GM13976 (cell line): ENCODE measurements around the gene CALCA.

ENCODE experiments used
- DNase-seq: peaks from one replicate; pipeline ENCODE4 v3.0.0; 2012; ENCODE audit warnings: low spot score
- CTCF ChIP-seq: IDR thresholded peaks from 2 replicates; pipeline ENCODE4 v1.5.1; 2012; ENCODE audit warnings: borderline replicate concordance, mild to moderate bottlenecking; ENCODE audit not compliant: insufficient read depth; ENCODE audit errors: extremely low read depth, missing control alignments, control extremely low read depth
- in situ Hi-C: fragments of 300-500 bp; cut with MboI; formaldehyde crosslinking; loops from one replicate; pipeline ENCODE4 v1.12.0; 2022; ENCODE audit warnings: low sequenced_read_pairs, mixed read lengths, inconsistent platforms; ENCODE audit not compliant: unreplicated experiment

CALCA gene

DNA sequence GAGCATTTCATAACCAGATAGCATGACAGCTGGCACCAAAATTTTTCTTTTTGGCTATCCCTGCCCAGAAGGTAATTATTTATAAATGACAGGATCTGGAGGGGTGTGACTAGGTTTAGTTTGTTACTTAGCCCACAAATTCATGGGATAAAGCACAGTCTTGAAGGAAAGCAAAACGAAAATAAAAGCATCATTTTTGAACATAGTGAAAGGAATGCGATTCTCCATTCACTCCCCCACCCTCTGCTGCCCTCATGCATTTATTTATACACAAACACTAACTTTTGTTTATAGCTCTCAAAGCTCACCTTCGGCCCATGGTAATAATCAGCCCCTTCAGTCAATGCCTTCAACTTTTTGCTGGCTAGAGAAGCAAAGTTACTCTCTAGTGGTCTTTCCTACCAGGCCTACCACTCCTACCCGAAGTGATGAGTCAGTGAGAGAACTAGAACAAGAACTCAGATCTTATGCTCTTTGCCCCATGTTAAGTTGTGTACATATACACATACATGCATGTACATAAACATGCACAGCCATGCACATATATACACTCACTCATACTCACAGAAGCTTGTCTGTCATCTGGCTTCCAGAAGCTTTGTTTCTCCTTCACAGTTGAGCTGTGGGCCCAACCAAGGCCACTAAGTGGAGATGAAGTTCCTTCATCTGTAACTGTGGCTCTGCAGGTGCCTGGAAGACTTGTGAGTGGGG is 22.6 kb downstream of the CALCA start:
- in situ Hi-C loops = no loop called here
- DNase-seq = no peak
- no peak for TF ChIP-seq CTCF

DNA sequence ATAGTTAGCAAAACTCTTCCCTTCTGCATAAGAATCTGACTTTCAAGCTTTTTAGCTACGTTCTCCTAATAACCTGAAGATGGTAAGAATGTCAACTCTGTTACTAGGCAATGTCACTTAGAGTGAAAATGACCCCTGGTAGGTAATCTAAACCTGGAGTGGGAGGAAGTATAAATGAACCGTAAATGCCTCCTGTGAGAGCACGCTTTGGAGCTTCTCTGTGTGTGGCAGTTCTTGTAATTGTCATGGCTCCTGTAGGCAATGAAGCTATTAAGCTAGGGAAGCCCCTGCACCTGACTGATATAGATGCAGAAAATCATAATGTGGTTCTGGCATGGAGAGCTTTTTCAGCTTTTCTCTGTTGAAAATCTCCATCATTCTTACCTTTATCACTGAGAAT is 29.4 kb downstream of the CALCA start:
- no peak for TF ChIP-seq CTCF
- DNase-seq = no peak
- in situ Hi-C loops = no loop called here

GRCh38 chr11:14938936-14939335 is 33.2 kb downstream of the CALCA start:
- in situ Hi-C loops = no loop called here
- no peak for TF ChIP-seq CTCF
- DNase-seq = no peak

GRCh38 chr11:14934641-14935351 is 37.4 kb downstream of the CALCA start:
- no peak for TF ChIP-seq CTCF
- DNase-seq = no peak
- in situ Hi-C loops = no loop called here

- DNase-seq = no peak
- TF ChIP-seq CTCF = no peak
- in situ Hi-C loops = no loop called here
Observed at GRCh38 chr11:14932447-14932846, 39.7 kb downstream of the CALCA start.

- no peak for TF ChIP-seq CTCF
- no peak for DNase-seq
- in situ Hi-C loops = no loop called here
Observed at GRCh38 chr11:14930369-14930768, 41.8 kb downstream of the CALCA start.

DNA sequence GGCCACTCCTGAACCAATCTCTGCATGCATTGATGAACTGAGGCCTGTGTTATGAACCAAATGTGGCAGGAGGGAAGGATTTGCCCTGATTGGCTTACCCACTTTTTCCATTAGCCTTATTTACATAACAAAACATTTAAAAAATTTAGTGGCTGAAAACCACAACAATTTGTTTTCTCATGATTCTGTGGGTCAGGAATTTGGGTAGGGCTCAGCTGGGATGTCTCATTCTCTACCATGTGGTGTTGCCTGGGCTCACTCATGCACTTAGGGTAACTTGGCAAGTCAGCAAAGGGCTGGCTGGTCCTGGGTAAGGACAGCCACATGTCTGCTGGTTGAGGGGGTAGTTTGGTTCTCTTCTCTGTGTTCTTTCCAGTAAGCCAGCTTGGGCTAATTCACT is 45.0 kb downstream of the CALCA start:
- TF ChIP-seq CTCF = no peak
- in situ Hi-C loops = no loop called here
- no peak for DNase-seq
